22Rv1 (cell line): ENCODE measurements around the gene RPP30.
A peak's percentile ranks its signal among the peaks of the same experiment; 100 is the strongest.

Experiments
- H3K27ac ChIP-seq: fragments of 450-650 bp; 2 replicates; pipeline ENCODE4 v1.5.1; 2017
- CTCF ChIP-seq: fragments of 450-650 bp; IDR thresholded peaks from 2 replicates; pipeline ENCODE4 v1.5.1; 2017; ENCODE audit warnings: mild to moderate bottlenecking
- ZFX ChIP-seq: fragments of 450-650 bp; IDR thresholded peaks from 2 replicates; pipeline ENCODE4 v1.6.1; 2017; ENCODE audit warnings: antibody characterized with exemption, borderline replicate concordance

RPP30 gene

GRCh38 chr10:90917238-90917967 is 45.6 kb downstream of the RPP30 start:
- H3K27ac ChIP-seq, result peak overlapping the region; percentile 50

GRCh38 chr10:90917968-90918318 is 46.2 kb downstream of the RPP30 start:
- peak overlapping the region; percentile 50 for H3K27ac ChIP-seq
- TF ChIP-seq CTCF (no peak), ZFX (no peak)

More at GRCh38 chr10:90917238-90917967, 45.6 kb downstream of the RPP30 start:
- TF ChIP-seq CTCF (no peak), ZFX (no peak)

GRCh38 chr10:90919683-90920574 is 48.2 kb downstream of the RPP30 start:
- H3K27ac ChIP-seq, result no peak overlapping the region
- TF ChIP-seq ZFX (no peak), CTCF (no peak)

GRCh38 chr10:90920986-90921666 is 49.4 kb downstream of the RPP30 start, which contains the start of gene ANKRD1:
ANKRD1 (minus strand) TSS chr10:90921087; CDS start chr10:90921027, 60 bp downstream.
- TF ChIP-seq CTCF (no peak), ZFX (no peak)
- H3K27ac ChIP-seq, result no peak within 1 kb of the TSS

GRCh38 chr10:90921906-90922305 is 50.1 kb downstream of the RPP30 start:
- TF ChIP-seq ZFX (no peak), CTCF (no peak)
- no peak overlapping the region for H3K27ac ChIP-seq

GRCh38 chr10:90923111-90923731 is 51.4 kb downstream of the RPP30 start:
- TF ChIP-seq ZFX, result no peak
- no peak for TF ChIP-seq CTCF
- H3K27ac ChIP-seq, result no peak overlapping the region
